ENCODE data around the gene MRPL32. TPM values are rescaled to one million over a fixed set of nuclear protein-coding genes. Genes with fewer than 3 reads are reported as not detected.

The MRPL32 gene
- 34.4 and 54.4 TPM in 2 replicates for total RNA-seq

DNA sequence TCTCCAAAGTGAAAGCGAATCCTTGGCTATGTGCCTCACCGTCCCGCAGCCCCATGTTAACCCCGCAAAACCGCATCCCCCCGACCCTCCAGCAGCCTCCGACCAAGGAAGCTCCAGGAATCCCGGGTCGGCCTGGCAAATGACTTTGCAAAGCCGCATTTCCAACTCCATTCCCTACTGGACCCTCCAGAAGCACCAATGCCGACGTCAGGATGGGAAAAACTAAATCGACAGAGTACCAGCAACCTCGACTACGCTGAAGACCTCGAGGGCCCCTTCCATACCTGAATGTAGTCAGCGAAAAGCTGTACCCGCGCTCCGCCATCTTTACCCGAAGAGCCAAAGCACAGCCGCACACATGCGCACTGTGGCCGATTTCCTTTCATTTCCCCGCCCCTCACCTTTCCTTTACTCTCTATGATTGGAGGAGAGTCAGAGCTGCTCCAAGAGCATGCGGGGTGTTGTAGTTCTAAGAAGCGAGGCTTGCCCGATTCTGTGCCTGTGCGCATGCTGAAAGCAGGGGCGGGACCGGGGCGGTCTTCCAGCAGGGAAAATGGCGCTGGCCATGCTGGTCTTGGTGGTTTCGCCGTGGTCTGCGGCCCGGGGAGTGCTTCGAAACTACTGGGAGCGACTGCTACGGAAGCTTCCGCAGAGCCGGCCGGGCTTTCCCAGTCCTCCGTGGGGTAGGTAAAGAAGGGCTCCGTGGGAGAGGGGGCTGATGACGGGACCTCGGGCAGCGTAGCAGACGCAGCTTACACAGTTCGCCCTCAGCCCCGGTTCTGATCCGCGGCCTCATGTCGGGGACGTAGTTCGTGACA, at the start of gene MRPL32, which contains the start of gene PSMA2:
Gene MRPL32 (plus strand): TSS at position 543 of the 818 bp plus-strand sequence. CDS start 11 bp downstream, at position 554.
Gene PSMA2 (minus strand): TSS at position 341 of the 818 bp plus-strand sequence. CDS start 16 bp downstream, at position 325.

DNA sequence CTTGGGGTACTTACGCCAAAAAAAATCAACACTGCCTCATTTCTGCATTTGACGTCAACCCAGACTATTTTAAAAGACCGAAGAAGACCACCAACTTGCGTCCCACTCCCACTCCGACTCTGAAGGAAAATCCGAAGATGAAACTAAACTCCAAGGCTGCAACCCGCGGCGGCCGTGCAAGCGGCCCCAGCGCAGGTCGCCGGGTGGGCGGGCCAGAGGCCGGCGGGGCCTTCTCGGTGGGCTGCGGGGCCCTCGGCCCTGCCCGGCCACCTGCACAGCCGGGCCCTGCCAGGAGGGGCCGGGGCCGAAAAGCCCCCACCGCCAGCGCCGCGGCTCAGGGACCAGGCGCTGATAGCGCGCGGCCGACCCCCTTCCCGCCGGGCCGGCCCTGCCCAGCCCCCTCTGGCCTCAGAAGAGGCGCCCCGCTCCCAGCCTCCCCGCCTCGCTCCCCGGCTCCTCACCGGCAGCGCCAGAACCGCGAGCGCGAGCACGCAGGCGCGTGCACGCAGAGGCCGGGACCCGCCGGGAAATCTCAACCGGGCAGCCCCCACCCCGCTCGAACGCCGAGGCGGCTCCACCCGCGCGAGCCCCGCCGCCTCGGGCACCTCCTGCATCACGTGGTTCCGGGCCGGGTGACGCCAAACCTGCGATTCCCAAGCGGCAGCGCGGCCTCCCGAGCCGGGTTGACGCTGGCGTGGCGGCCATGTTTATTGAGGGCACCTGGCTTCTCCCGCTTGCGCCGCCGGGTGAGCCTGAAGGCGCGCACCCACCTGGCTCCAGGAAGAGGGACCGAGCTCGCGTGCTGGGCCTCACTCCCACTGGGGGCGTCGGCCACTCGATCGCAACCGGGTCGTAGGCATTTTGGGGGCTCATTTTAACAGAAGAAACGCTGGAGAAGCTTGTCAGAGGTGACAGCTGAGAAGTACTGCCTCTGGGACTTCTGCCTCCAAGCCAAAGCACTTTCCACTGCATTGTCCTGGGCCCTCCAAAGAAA, 20.4 kb upstream of the MRPL32 start, which contains the start of gene C7orf25:
Gene C7orf25 (minus strand): TSS at position 617 of the 994 bp plus-strand sequence. CDS start 1,170 bp downstream, outside the sequence.

Other genes with a start within 250 kb of the MRPL32 start
- gene C7orf25, start 20.3 kb upstream of the MRPL32 start, total RNA-seq, result 6.0 and 10.3 TPM in 2 replicates
- gene PSMA2, start 202 bp upstream of the MRPL32 start, total RNA-seq, result 37.4 and 145 TPM in 2 replicates
- 4.9 and 11.9 TPM in 2 replicates for gene HECW1, start 180.3 kb downstream of the MRPL32 start, total RNA-seq

Data from smooth muscle cell of trachea (primary cell).